ENCODE results near the gene CCDC134. TPM values are rescaled to one million over a fixed set of nuclear protein-coding genes. Genes with fewer than 3 reads are reported as not detected.

CCDC134 gene
- total and polyA plus RNA-seq, 2 experiments from 2014 or later = 4.1 to 7.2 TPM

DNA sequence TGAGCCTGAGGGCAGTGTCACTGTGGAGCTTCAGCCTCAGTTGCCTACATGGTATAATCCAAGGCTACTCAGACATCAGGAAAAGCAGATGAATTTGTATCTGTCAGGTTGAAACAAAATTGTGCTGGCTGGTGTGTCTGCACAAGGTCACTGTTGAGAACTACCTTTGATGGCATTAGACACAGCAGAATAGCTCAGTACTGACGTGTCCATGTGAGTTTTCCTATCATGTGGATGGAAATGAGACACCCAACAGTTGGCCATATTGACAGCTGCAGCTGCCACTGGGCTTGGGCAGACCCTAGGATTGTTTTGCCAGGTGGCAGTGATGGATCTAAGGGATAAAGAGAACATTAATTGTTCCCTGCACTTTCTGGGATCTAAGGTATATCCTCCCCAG is 15.8 kb downstream of the CCDC134 start:
- 88% methylated on average over 1 of the region's 1 CpG for WGBS (ENCODE audit: low lambda C conversion rate, missing lambda C conversion rate)
- Histone ChIP-seq H3K27ac (no peak overlapping the region), H3K79me2 (no peaks in the 10 kb centered on the region), H3K4me2 (no peak overlapping the region), H3K9me2 (replicated peaks; ENCODE audit: insufficient read depth) (no peaks in the 10 kb centered on the region), H4K20me1 (ENCODE audit: insufficient read depth, poor library complexity, severe bottlenecking) (no peaks in the 10 kb centered on the region), H3K27me3 (no peaks in the 10 kb centered on the region), H3K4me3 (no peak overlapping the region), H3K4me1 (ENCODE audit: insufficient read depth) (no peaks in the 10 kb centered on the region), H3K36me3 (replicated peaks; ENCODE audit: insufficient read depth, low read depth) (no peaks in the 10 kb centered on the region), H2AFZ (no peak overlapping the region), H3K9me3 (ENCODE audit: low read depth) (no peaks in the 10 kb centered on the region)
- DNase-seq (ENCODE audit: low spot score) = no peak
- no peak for TF ChIP-seq EZH2 (IDR thresholded peaks at IDR 0.05; ENCODE audit: borderline replicate concordance)
- TF ChIP-seq, protein P1, sequence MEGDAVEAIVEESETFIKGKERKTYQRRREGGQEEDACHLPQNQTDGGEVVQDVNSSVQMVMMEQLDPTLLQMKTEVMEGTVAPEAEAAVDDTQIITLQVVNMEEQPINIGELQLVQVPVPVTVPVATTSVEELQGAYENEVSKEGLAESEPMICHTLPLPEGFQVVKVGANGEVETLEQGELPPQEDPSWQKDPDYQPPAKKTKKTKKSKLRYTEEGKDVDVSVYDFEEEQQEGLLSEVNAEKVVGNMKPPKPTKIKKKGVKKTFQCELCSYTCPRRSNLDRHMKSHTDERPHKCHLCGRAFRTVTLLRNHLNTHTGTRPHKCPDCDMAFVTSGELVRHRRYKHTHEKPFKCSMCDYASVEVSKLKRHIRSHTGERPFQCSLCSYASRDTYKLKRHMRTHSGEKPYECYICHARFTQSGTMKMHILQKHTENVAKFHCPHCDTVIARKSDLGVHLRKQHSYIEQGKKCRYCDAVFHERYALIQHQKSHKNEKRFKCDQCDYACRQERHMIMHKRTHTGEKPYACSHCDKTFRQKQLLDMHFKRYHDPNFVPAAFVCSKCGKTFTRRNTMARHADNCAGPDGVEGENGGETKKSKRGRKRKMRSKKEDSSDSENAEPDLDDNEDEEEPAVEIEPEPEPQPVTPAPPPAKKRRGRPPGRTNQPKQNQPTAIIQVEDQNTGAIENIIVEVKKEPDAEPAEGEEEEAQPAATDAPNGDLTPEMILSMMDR (IDR thresholded peaks at IDR 0.05; ENCODE audit: poor library complexity) = no peak
- TF ChIP-seq EZH2phosphoT487 (IDR thresholded peaks at IDR 0.05; ENCODE audit: low read depth, severe bottlenecking, unreplicated experiment) = no peak

DNA sequence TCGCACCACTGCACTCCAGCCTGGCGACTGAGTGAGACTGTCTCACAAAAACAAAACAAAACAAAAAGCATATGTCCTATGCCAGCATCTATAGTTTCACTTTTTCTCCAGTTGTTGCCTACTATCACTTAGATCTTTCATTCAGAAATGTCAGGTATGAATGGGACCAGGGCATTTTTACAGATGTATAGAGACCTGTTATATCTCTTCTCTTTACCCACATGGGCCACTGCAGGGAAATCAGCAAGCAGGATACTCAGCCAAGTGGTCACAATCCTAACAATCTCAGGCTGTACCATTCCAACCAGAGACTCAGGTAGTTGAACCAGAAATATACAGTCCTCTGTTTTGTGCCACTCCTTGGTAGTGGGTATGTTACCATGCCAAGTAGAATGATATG is 16.4 kb downstream of the CCDC134 start:
- no peak overlapping the region for H3K4me2 ChIP-seq
- no peaks in the 10 kb centered on the region for H3K27me3 ChIP-seq
- H3K4me1 ChIP-seq (ENCODE audit: insufficient read depth) = no peaks in the 10 kb centered on the region
- DNase-seq (ENCODE audit: low spot score) = no peak
- TF ChIP-seq, protein P1 (IDR thresholded peaks at IDR 0.05; ENCODE audit: poor library complexity) = no peak
- TF ChIP-seq EZH2phosphoT487 (IDR thresholded peaks at IDR 0.05; ENCODE audit: low read depth, severe bottlenecking, unreplicated experiment) (no peak), EZH2 (IDR thresholded peaks at IDR 0.05; ENCODE audit: borderline replicate concordance) (no peak)
- H2AFZ ChIP-seq = no peak overlapping the region
- no peaks in the 10 kb centered on the region for H3K36me3 ChIP-seq (replicated peaks; ENCODE audit: insufficient read depth, low read depth)
- H3K79me2 ChIP-seq = no peaks in the 10 kb centered on the region
- no peaks in the 10 kb centered on the region for H3K9me3 ChIP-seq (ENCODE audit: low read depth)
- no peaks in the 10 kb centered on the region for H4K20me1 ChIP-seq (ENCODE audit: insufficient read depth, poor library complexity, severe bottlenecking)
- no peak overlapping the region for H3K4me3 ChIP-seq
- no peak overlapping the region for H3K27ac ChIP-seq
- no peaks in the 10 kb centered on the region for H3K9me2 ChIP-seq (replicated peaks; ENCODE audit: insufficient read depth)
- 86% methylated on average over 2 of the region's 2 CpGs for WGBS (ENCODE audit: low lambda C conversion rate, missing lambda C conversion rate)

- no peak overlapping the region for H3K27ac ChIP-seq
- 83% methylated on average over 5 of the region's 5 CpGs for WGBS (ENCODE audit: low lambda C conversion rate, missing lambda C conversion rate)
Measured at GRCh38 chr22:41818011-41818410, 17.5 kb downstream of the CCDC134 start.

DNA sequence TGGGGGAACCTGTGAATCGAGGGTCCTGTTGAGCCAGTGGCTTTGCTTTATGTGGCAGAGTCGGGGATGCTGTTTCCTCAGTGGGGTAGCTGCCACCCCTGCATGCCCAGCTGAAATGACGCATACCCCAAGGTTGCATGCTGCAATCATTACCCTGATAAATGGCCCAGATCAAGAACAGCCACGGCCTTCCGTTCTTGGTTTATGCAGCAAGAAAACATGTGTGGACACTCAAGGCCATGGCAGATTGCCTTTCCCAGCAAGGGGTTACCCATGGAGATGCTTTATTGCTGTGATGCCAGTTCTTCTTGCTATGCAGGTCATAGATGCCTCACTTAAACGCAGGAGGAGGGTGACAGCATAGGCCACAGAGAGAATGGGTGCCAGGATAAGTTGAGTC is 18.1 kb downstream of the CCDC134 start:
- Histone ChIP-seq H4K20me1 (ENCODE audit: insufficient read depth, poor library complexity, severe bottlenecking) (no peaks in the 10 kb centered on the region), H3K4me1 (ENCODE audit: insufficient read depth) (no peaks in the 10 kb centered on the region), H3K27ac (no peak overlapping the region), H3K4me3 (no peak overlapping the region), H3K27me3 (no peaks in the 10 kb centered on the region), H2AFZ (no peak overlapping the region), H3K9me3 (ENCODE audit: low read depth) (no peaks in the 10 kb centered on the region), H3K4me2 (no peak overlapping the region), H3K36me3 (replicated peaks; ENCODE audit: insufficient read depth, low read depth) (no peaks in the 10 kb centered on the region), H3K79me2 (no peaks in the 10 kb centered on the region), H3K9me2 (replicated peaks; ENCODE audit: insufficient read depth) (no peaks in the 10 kb centered on the region)
- no peak for DNase-seq (ENCODE audit: low spot score)
- TF ChIP-seq EZH2phosphoT487 (IDR thresholded peaks at IDR 0.05; ENCODE audit: low read depth, severe bottlenecking, unreplicated experiment) (no peak), EZH2 (IDR thresholded peaks at IDR 0.05; ENCODE audit: borderline replicate concordance) (no peak)
- TF ChIP-seq, protein P1 (IDR thresholded peaks at IDR 0.05; ENCODE audit: poor library complexity) = no peak
- 86% methylated on average over 6 of the region's 6 CpGs for WGBS (ENCODE audit: low lambda C conversion rate, missing lambda C conversion rate)

More at GRCh38 chr22:41818011-41818410, 17.5 kb downstream of the CCDC134 start:
- no peak overlapping the region for H2AFZ ChIP-seq
- H3K9me3 ChIP-seq (ENCODE audit: low read depth) = no peaks in the 10 kb centered on the region
- DNase-seq (ENCODE audit: low spot score) = no peak
- no peaks in the 10 kb centered on the region for H3K36me3 ChIP-seq (replicated peaks; ENCODE audit: insufficient read depth, low read depth)
- H3K4me3 ChIP-seq = no peak overlapping the region
- no peaks in the 10 kb centered on the region for H3K4me1 ChIP-seq (ENCODE audit: insufficient read depth)
- no peaks in the 10 kb centered on the region for H3K9me2 ChIP-seq (replicated peaks; ENCODE audit: insufficient read depth)
- TF ChIP-seq EZH2phosphoT487 (IDR thresholded peaks at IDR 0.05; ENCODE audit: low read depth, severe bottlenecking, unreplicated experiment) = no peak
- no peaks in the 10 kb centered on the region for H3K79me2 ChIP-seq
- no peak overlapping the region for H3K4me2 ChIP-seq
- no peaks in the 10 kb centered on the region for H3K27me3 ChIP-seq
- H4K20me1 ChIP-seq (ENCODE audit: insufficient read depth, poor library complexity, severe bottlenecking) = no peaks in the 10 kb centered on the region

All from hepatocyte (in vitro differentiated cells).